Thyroid gland (tissue), 4 donors: ENCODE results near the gene FAM241A.

ENCODE experiments used
- POLR2A ChIP-seq, 2 donors: fragments of 450-650 bp; IDR thresholded peaks; one replicate each; pipeline ENCODE4 v1.6.1; 2017; ENCODE audit warnings: antibody characterized with exemption in 2 of 2, mild to moderate bottlenecking in 2 of 2, moderate library complexity in 1 of 2
- TF ChIP-seq, protein P1 (sequence below), 6 experiments: fragments of 200-600 bp in 3 of 6; fragments of 450-650 bp in 3 of 6; sonication (generic) in 3 of 6; IDR thresholded peaks; one replicate each; pipeline ENCODE4 v1.5.1; 2016 to 2019; ENCODE audit warnings: antibody characterized with exemption in 6 of 6, mild to moderate bottlenecking in 2 of 6, inconsistent platforms in 1 of 6, moderate library complexity in 1 of 6

DNA sequence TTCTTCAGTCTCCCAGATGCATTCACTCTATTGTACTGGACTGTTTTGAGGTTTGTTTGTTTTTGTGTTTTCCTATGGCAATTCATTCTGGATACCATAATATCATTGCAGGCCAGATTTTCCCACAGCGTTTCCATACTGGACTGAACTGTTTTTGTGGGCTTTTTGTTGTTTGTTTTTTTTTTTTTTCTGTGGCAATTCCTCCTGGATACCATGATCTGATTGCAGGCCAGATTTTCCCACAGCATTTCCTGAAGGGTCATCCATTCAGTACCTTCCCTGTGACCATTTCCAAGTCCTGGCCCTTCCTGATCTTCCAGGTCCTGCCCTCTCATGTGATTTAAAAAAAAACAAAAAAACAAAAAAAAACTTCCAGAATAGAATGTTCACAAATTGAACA is 33.9 kb upstream of the FAM241A start:
- TF ChIP-seq, protein P1, sequence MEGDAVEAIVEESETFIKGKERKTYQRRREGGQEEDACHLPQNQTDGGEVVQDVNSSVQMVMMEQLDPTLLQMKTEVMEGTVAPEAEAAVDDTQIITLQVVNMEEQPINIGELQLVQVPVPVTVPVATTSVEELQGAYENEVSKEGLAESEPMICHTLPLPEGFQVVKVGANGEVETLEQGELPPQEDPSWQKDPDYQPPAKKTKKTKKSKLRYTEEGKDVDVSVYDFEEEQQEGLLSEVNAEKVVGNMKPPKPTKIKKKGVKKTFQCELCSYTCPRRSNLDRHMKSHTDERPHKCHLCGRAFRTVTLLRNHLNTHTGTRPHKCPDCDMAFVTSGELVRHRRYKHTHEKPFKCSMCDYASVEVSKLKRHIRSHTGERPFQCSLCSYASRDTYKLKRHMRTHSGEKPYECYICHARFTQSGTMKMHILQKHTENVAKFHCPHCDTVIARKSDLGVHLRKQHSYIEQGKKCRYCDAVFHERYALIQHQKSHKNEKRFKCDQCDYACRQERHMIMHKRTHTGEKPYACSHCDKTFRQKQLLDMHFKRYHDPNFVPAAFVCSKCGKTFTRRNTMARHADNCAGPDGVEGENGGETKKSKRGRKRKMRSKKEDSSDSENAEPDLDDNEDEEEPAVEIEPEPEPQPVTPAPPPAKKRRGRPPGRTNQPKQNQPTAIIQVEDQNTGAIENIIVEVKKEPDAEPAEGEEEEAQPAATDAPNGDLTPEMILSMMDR (IDR thresholded peaks at IDR 0.05): no peak
- TF ChIP-seq POLR2A (IDR thresholded peaks at IDR 0.05): no peak
